Lung (tissue), 12 donors: Measurements from ENCODE around the gene LHX8. TPM values are rescaled to one million over a fixed set of nuclear protein-coding genes. Genes with fewer than 3 reads are reported as not detected.

Experiments
- ATAC-seq: fragments of 200-7000 bp; cut with Tn5 transposase; one replicate; pipeline ENCODE4 v1.9.1; 2020; ENCODE audit warnings: moderate number of reproducible peaks; ENCODE audit not compliant: insufficient read depth, low FRiP score
- DNase-seq, 3 donors: peaks; one replicate each; pipeline ENCODE4 v3.0.0-alpha.2; 2013 to 2017
- H3K27ac ChIP-seq, 2 donors: one replicate each; pipeline ENCODE4 v1.5.1; 2013; ENCODE audit warnings: mild to moderate bottlenecking in 2 of 2, moderate library complexity in 2 of 2, control low read depth in 1 of 2, inconsistent platforms in 1 of 2, low read depth in 1 of 2, low read length in 1 of 2
- H3K27me3 ChIP-seq, 3 donors: one replicate each; pipeline ENCODE4 v1.5.1; 2013; ENCODE audit warnings: low read length in 2 of 3; ENCODE audit not compliant: control insufficient read depth in 3 of 3, insufficient read depth in 3 of 3
- H3K36me3 ChIP-seq, 4 donors: one replicate each; pipeline ENCODE4 v1.5.1; 2013; ENCODE audit warnings: low read length in 4 of 4, mild to moderate bottlenecking in 1 of 4, moderate library complexity in 1 of 4; ENCODE audit not compliant: control insufficient read depth in 4 of 4, insufficient read depth in 4 of 4
- H3K4me1 ChIP-seq, 5 donors: one replicate each; pipeline ENCODE4 v1.5.1; 2013; ENCODE audit warnings: low read length in 5 of 5, mild to moderate bottlenecking in 2 of 5, moderate library complexity in 1 of 5; ENCODE audit not compliant: control insufficient read depth in 5 of 5, insufficient read depth in 5 of 5
- H3K4me3 ChIP-seq: one replicate; pipeline ENCODE4 v1.5.1; 2013; ENCODE audit warnings: mild to moderate bottlenecking, control low read depth, moderate library complexity
- H3K9ac ChIP-seq, 2 donors: one replicate each; pipeline ENCODE4 v1.5.1; 2013; ENCODE audit warnings: low read length in 2 of 2, control low read depth in 1 of 2; ENCODE audit not compliant: insufficient read depth in 1 of 2
- H3K9me3 ChIP-seq, 4 donors: one replicate each; pipeline ENCODE4 v1.5.1; 2013; ENCODE audit warnings: low read length in 3 of 4, mild to moderate bottlenecking in 1 of 4, moderate library complexity in 1 of 4; ENCODE audit not compliant: control insufficient read depth in 4 of 4, insufficient read depth in 3 of 4
- WGBS, 2 donors: extraction: QIAGEN DNeasy Blood & Tissue Kit; methylation state at CpG; one replicate each; pipeline ENCODE4 v1.1.7; 2013; 5-methylcytosine and 5-hydroxymethylcytosine counted together
- polyA plus RNA-seq, 2 donors: library from polyadenylated mRNA; stranded (reverse); fragments of 200-250 nt; gene quantifications; one replicate each; pipeline ENCODE4 v1.2.1, GENCODE V29; 2013
- total RNA-seq, 2 donors: library from RNA; depleted of rRNA in 1 of 2; stranded (reverse); fragments of >200 nt in 1 of 2; gene quantifications; one replicate each; pipeline ENCODE4 v1.2.1, GENCODE V29; 2014 to 2021
- TF ChIP-seq, protein P1 (sequence below): IDR thresholded peaks from 2 replicates; pipeline ENCODE4 v1.5.1; 2012; ENCODE audit warnings: mild to moderate bottlenecking; ENCODE audit errors: control extremely low read depth, extremely low read depth
- donor health status: control.
- donor health status: control.
- donor health status: Bipolar disorder and iron deficiency.
- donor health status: healthy.
- donor health status: DM: yes; HTN: yes; CAD: no.

The LHX8 gene
- total and polyA plus RNA-seq, 4 donors: not detected

DNA sequence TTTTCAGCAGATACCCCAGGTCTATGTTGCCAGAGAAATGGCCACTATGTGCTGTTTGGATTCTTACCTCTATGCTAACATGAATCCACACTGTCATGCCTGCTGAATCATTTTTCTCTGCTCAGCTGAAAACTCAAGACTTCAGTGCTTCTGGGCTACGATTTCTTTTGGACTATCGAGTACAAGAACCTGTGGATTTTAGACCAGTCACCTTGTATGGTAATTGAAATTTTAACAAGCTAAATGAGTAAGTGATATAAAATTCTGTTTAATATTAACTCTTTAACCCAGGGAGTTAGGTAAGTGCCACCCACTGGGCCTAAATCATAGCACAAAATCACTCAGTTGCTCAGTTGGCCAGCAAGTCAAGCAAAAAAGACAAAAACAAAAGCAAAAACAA, 35.8 kb downstream of the LHX8 start:
- Histone ChIP-seq H3K9ac (no peak overlapping the region), H3K36me3 (no peaks in the 10 kb centered on the region), H3K9me3 (no peaks in the 10 kb centered on the region), H3K27ac (no peak overlapping the region), H3K4me1 (no peaks in the 10 kb centered on the region), H3K4me3 (no peak overlapping the region), H3K27me3 (no peaks in the 10 kb centered on the region)
- TF ChIP-seq, protein P1, sequence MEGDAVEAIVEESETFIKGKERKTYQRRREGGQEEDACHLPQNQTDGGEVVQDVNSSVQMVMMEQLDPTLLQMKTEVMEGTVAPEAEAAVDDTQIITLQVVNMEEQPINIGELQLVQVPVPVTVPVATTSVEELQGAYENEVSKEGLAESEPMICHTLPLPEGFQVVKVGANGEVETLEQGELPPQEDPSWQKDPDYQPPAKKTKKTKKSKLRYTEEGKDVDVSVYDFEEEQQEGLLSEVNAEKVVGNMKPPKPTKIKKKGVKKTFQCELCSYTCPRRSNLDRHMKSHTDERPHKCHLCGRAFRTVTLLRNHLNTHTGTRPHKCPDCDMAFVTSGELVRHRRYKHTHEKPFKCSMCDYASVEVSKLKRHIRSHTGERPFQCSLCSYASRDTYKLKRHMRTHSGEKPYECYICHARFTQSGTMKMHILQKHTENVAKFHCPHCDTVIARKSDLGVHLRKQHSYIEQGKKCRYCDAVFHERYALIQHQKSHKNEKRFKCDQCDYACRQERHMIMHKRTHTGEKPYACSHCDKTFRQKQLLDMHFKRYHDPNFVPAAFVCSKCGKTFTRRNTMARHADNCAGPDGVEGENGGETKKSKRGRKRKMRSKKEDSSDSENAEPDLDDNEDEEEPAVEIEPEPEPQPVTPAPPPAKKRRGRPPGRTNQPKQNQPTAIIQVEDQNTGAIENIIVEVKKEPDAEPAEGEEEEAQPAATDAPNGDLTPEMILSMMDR: no peak
- no peak for ATAC-seq
- WGBS, 2 donors: 90% methylated on average over 2 of the region's 2 CpGs
- no peak for DNase-seq

DNA sequence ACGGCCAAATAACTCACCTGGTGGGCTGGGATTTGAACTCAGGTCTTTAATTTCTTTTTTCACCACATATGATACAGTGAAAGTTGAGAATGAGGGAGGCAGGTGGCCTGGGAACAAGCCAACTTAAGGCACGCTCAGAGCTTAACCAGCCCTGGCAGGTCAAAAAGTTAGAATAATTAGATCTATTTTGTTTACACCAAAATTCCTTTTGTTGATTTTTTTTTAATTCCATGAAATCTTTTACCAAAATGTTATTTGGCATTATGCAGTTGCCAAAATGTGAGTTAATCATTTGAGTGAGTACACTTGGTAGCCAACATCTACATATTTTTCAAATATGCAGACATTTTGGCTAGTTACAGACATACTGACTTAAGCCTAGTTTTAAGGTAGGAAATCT, 36.8 kb downstream of the LHX8 start:
- 67 to 73% methylated on average over 2 of the region's 2 CpGs for WGBS, 2 donors

DNA sequence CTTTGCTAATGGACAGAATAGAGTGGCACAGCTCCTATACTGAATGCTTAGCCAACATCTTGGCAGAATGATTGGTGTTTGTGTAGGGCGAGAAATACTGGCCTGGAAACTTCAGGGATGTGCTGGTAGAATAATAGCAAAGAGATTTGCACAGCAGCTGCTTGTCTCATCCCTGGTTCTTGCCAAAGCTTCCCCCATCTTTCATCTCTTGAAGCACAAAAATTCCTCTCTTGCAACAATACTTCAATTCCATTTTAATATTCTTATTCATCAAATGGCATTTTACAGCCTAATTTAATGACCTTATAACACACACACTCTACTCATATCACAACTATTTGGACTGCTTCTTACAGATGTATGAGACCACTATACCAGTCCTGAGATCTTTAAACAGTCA, 37.7 kb downstream of the LHX8 start:
- no peak overlapping the region for H3K9ac ChIP-seq
- DNase-seq (no peak), ATAC-seq (no peak)
- peaks cover 0 to 1% (median 0%) of the 10 kb centered on the region in 4 donors for H3K9me3 ChIP-seq
- 69 to 88% methylated on average over 1 of the region's 1 CpG for WGBS, 2 donors
- H3K36me3 ChIP-seq: no peaks in the 10 kb centered on the region
- H3K27me3 ChIP-seq: no peaks in the 10 kb centered on the region
- H3K4me3 ChIP-seq: no peak overlapping the region
- no peak overlapping the region for H3K27ac ChIP-seq
- no peaks in the 10 kb centered on the region for H3K4me1 ChIP-seq
- TF ChIP-seq, protein P1: no peak

More for the DNA sequence above, 36.8 kb downstream of the LHX8 start:
- Histone ChIP-seq H3K4me1 (no peaks in the 10 kb centered on the region), H3K27ac (no peak overlapping the region), H3K27me3 (no peaks in the 10 kb centered on the region), H3K9ac (no peak overlapping the region), H3K36me3 (no peaks in the 10 kb centered on the region), H3K9me3 (peaks cover 0 to 1% (median 0%) of the 10 kb centered on the region in 4 donors), H3K4me3 (no peak overlapping the region)
- ATAC-seq (no peak), DNase-seq (no peak)
- TF ChIP-seq, protein P1: no peak

DNA sequence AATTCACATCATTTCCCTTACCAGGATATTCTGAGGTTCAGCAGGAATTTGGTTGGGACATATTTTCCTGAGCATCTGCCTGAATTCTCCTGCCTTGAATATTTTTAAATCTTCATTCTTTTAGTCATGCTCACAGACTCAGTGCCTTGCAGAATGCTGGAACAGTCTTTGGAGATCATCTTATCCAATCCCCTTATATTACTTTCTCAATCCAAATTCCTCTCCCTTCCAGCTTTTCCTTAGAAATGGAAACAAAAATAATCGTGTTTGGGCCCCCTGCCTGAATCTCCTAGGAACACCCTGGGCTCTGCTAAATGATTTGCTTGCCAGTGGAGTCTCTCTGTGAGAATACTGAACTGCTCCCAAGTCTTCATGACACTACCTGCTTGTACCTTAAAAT, 38.4 kb downstream of the LHX8 start:
- Histone ChIP-seq H3K4me3 (no peak overlapping the region), H3K36me3 (no peaks in the 10 kb centered on the region), H3K27ac (no peak overlapping the region), H3K9ac (no peak overlapping the region), H3K9me3 (peaks cover 0 to 1% (median 0%) of the 10 kb centered on the region in 4 donors), H3K4me1 (no peaks in the 10 kb centered on the region), H3K27me3 (no peaks in the 10 kb centered on the region)
- TF ChIP-seq, protein P1: no peak
- WGBS, 2 donors: 39 to 41% methylated on average over 1 of the region's 1 CpG
- ATAC-seq: no peak
- DNase-seq: no peak
